Mesenchymal stem cell (in vitro differentiated cells and primary cell): ENCODE data around the gene CHCHD6.

Source experiments
- DNase-seq: peaks from one replicate; pipeline ENCODE4 v3.0.0-alpha.2; 2013
- H2AFZ ChIP-seq: one replicate; pipeline ENCODE4 v1.6.1; 2013; ENCODE audit warnings: low read depth, mild to moderate bottlenecking, control low read depth, inconsistent platforms, low read length, moderate library complexity
- H2AK5ac ChIP-seq: 2 replicates; pipeline ENCODE4 v1.6.1; 2013; ENCODE audit warnings: low read length, moderate library complexity, mild to moderate bottlenecking, inconsistent platforms; ENCODE audit not compliant: severe bottlenecking
- H2BK120ac ChIP-seq: one replicate; pipeline ENCODE4 v1.6.1; 2013; ENCODE audit warnings: low read depth, mild to moderate bottlenecking, inconsistent platforms, low read length, moderate library complexity
- H2BK12ac ChIP-seq, 2 experiments: one replicate each; pipeline ENCODE4 v1.6.1; 2013; ENCODE audit warnings: inconsistent platforms in 2 of 2, low read length in 2 of 2, mild to moderate bottlenecking in 2 of 2, moderate library complexity in 2 of 2, control low read depth in 1 of 2
- H2BK15ac ChIP-seq: one replicate; pipeline ENCODE4 v1.6.1; 2013; ENCODE audit warnings: mild to moderate bottlenecking, low read depth, inconsistent platforms; ENCODE audit not compliant: poor library complexity, severe bottlenecking
- H2BK5ac ChIP-seq: 2 replicates; pipeline ENCODE4 v1.6.1; 2013; ENCODE audit warnings: low read depth, mild to moderate bottlenecking, low read length, control low read depth, inconsistent platforms; ENCODE audit not compliant: poor library complexity, severe bottlenecking
- H3K14ac ChIP-seq, 2 experiments: one replicate each; pipeline ENCODE4 v1.6.1; 2013; ENCODE audit warnings: inconsistent platforms in 2 of 2, low read length in 2 of 2, control low read depth in 1 of 2, mild to moderate bottlenecking in 1 of 2, moderate library complexity in 1 of 2
- H3K18ac ChIP-seq, 2 experiments: one replicate each; pipeline ENCODE4 v1.6.1; 2013; ENCODE audit warnings: inconsistent platforms in 2 of 2, low read length in 2 of 2, control low read depth in 1 of 2, low read depth in 1 of 2, mild to moderate bottlenecking in 1 of 2
- H3K23ac ChIP-seq, 2 experiments: one replicate each; pipeline ENCODE4 v1.6.1; 2013; ENCODE audit warnings: inconsistent platforms in 2 of 2, low read length in 2 of 2, mild to moderate bottlenecking in 2 of 2, moderate library complexity in 2 of 2, control low read depth in 1 of 2
- H3K27ac ChIP-seq: 2 replicates; pipeline ENCODE4 v1.5.1; 2013; ENCODE audit warnings: mild to moderate bottlenecking, moderate library complexity, low read length, control low read depth, inconsistent platforms; ENCODE audit not compliant: poor library complexity, severe bottlenecking
- H3K27me3 ChIP-seq, 2 experiments: 2 replicates each; pipeline versions ENCODE4 v1.6.1 to v1.7.0; 2013; ENCODE audit warnings: low read length in 2 of 2, mild to moderate bottlenecking in 2 of 2, moderate library complexity in 2 of 2, control low read depth in 1 of 2, inconsistent platforms in 1 of 2; ENCODE audit not compliant: control insufficient read depth in 1 of 2, insufficient read depth in 1 of 2
- H3K36me3 ChIP-seq, 2 experiments: 2 replicates each; pipeline versions ENCODE4 v1.6.1 to v1.7.0; 2013; ENCODE audit warnings: low read length in 2 of 2, control low read depth in 1 of 2, inconsistent platforms in 1 of 2, low read depth in 1 of 2, mild to moderate bottlenecking in 1 of 2; ENCODE audit not compliant: insufficient read depth in 2 of 2, control insufficient read depth in 1 of 2
- H3K4ac ChIP-seq, 2 experiments: one replicate each; pipeline ENCODE4 v1.6.1; 2013; ENCODE audit warnings: inconsistent platforms in 2 of 2, low read length in 2 of 2, mild to moderate bottlenecking in 2 of 2, moderate library complexity in 2 of 2, control low read depth in 1 of 2, low read depth in 1 of 2
- H3K4me1 ChIP-seq: 2 replicates; pipeline ENCODE4 v1.6.1; 2013; ENCODE audit warnings: low read depth, low read length, control low read depth; ENCODE audit not compliant: control insufficient read depth, insufficient read depth
- H3K4me2 ChIP-seq: 2 replicates; pipeline ENCODE4 v1.6.1; 2013; ENCODE audit warnings: low read length, mild to moderate bottlenecking, inconsistent platforms; ENCODE audit not compliant: poor library complexity, severe bottlenecking
- H3K4me3 ChIP-seq, 2 experiments: 2 replicates each; pipeline versions ENCODE4 v1.5.1 to v1.7.0; 2013; ENCODE audit warnings: low read length in 2 of 2, mild to moderate bottlenecking in 2 of 2, control low read depth in 1 of 2, low read depth in 1 of 2; ENCODE audit not compliant: insufficient read depth in 1 of 2
- H3K79me1 ChIP-seq: replicated peaks from 2 replicates; pipeline ENCODE4 v1.6.1; 2013; ENCODE audit warnings: mild to moderate bottlenecking, control low read depth, low read length, inconsistent platforms; ENCODE audit not compliant: poor library complexity, severe bottlenecking
- H3K9ac ChIP-seq: 2 replicates; pipeline ENCODE4 v1.7.0; 2013; ENCODE audit warnings: mild to moderate bottlenecking, low read length, moderate library complexity
- H3K9me3 ChIP-seq: 2 replicates; pipeline ENCODE4 v1.7.0; 2013; ENCODE audit warnings: mild to moderate bottlenecking, low read length; ENCODE audit not compliant: control insufficient read depth
- H4K8ac ChIP-seq: one replicate; pipeline ENCODE4 v1.6.1; 2013; ENCODE audit warnings: inconsistent platforms, mild to moderate bottlenecking, low read length, moderate library complexity
- H4K91ac ChIP-seq: one replicate; pipeline ENCODE4 v1.6.1; 2013; ENCODE audit warnings: mild to moderate bottlenecking, low read length, inconsistent platforms
- WGBS: methylation state at CpG from one replicate; pipeline ENCODE4 v1.1.7; 2013; ENCODE audit warnings: mixed read lengths; 5-methylcytosine and 5-hydroxymethylcytosine counted together

The CHCHD6 gene

DNA sequence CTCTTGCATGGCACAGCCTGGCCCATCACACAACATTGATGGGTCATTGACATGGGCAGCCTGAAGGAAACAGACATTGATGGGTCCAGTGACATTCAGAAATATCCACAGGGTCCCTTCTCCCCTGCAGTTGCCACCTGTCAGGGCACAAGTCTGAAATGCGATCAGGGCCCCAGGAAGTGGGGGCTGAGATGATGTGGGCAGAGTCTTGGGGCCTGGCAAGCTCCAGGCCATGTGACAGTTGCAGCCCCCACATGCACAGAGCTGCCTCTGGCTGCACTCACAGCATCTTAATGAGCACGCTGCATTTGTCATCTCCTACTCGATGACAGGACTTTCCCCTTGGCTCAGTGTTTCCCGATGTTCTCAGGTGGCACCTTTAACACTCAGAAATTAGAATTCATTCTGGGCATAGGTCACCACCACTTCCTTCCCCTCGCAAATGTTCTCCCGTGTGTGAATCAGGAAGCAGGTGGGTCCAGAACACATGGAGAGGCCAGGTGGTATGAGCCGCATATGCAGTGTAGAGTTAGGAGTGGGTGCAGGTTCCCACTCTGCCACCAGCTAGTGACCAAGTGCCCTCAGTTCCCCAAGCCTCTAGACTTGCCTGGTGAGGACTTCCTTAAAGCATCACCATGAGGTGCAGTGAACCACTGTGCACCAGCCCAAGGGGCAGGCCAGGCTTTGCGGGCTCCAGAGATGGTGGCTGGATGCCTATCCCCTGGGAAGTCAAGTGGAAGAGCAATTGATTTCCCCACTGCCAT is 47.5 kb upstream of the CHCHD6 start:
- Histone ChIP-seq H3K27me3 (peaks cover 24 to 57% of the 10 kb centered on the region in 2 experiments), H3K79me1 (peaks cover 2% of the 10 kb centered on the region), H3K4ac (no peak overlapping the region), H2BK12ac (no peak overlapping the region), H2AK5ac (no peak overlapping the region), H4K8ac (no peak overlapping the region), H2BK15ac (no peak overlapping the region), H2BK120ac (no peak overlapping the region), H2BK5ac (no peak overlapping the region), H3K4me1 (peaks cover 2% of the 10 kb centered on the region), H3K9me3 (peaks cover 9% of the 10 kb centered on the region), H3K23ac (no peak overlapping the region), H3K18ac (no peak overlapping the region), H3K14ac (no peak overlapping the region), H3K4me3 (no peak overlapping the region), H4K91ac (no peak overlapping the region), H3K36me3 (no peaks in the 10 kb centered on the region), H3K9ac (no peak overlapping the region), H3K4me2 (no peak overlapping the region), H2AFZ (no peak overlapping the region), H3K27ac (no peak overlapping the region)
- no peak for DNase-seq
- WGBS, result 93% methylated on average over 8 of the region's 8 CpGs

DNA sequence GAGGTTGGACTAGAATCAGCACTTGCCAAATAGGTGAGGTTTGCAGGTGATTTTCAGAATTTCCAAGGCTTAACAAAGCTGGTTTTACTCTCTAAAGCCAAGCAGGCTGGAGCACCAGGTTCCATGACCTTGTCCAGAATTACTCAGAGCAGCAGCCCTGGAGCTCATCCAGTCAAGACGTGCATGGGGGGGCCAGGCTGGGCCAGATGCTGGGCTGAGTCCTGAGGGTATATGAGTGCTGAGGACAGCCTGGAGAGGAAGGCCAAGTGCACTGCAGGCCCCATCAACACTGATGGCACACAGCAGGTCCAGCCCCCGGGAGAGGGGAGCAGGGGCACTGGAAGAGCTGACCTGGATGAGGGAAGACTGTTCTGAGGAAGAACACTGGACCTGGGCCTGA is 46.1 kb upstream of the CHCHD6 start:
- Histone ChIP-seq H3K4me1 (peaks cover 2% of the 10 kb centered on the region), H3K4ac (no peak overlapping the region), H3K14ac (no peak overlapping the region), H3K36me3 (no peaks in the 10 kb centered on the region), H4K91ac (no peak overlapping the region), H2BK120ac (no peak overlapping the region), H3K4me3 (no peak overlapping the region), H3K27ac (no peak overlapping the region), H2BK12ac (no peak overlapping the region), H3K27me3 (peaks cover 37 to 70% of the 10 kb centered on the region in 2 experiments), H3K9ac (no peak overlapping the region), H2BK15ac (no peak overlapping the region), H2BK5ac (no peak overlapping the region), H3K9me3 (peaks cover 10% of the 10 kb centered on the region), H4K8ac (no peak overlapping the region), H3K23ac (no peak overlapping the region), H3K4me2 (no peak overlapping the region), H2AK5ac (no peak overlapping the region), H3K18ac (no peak overlapping the region), H2AFZ (no peak overlapping the region), H3K79me1 (no peaks in the 10 kb centered on the region)
- WGBS, result 70% methylated on average over 2 of the region's 2 CpGs
- no peak for DNase-seq

DNA sequence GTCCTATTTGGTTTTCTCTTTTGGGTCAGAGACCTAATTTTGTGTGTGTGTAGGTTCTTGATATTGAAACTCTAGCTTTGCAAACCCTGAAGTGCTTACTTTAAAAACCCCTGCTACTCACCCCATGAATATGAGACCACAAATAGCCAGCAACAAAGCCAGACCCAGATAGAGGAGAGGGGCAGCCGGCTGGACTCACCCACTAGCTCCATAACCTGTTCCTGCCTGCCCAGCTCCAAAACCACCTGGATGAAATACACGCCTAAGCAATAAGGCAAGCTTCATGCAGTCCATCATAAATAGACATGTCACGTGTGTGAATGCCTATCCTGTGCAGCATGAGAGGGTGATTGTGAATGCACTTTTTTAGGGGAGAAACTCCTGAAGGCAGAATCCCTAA is 45.5 kb upstream of the CHCHD6 start:
- Histone ChIP-seq H4K8ac (no peak overlapping the region), H2BK120ac (no peak overlapping the region), H3K36me3 (no peaks in the 10 kb centered on the region), H2AK5ac (no peak overlapping the region), H3K27ac (no peak overlapping the region), H3K14ac (no peak overlapping the region), H3K4me3 (no peak overlapping the region), H3K4ac (no peak overlapping the region), H3K18ac (no peak overlapping the region), H3K9me3 (peaks cover 10% of the 10 kb centered on the region), H3K4me2 (no peak overlapping the region), H3K79me1 (no peaks in the 10 kb centered on the region), H2AFZ (no peak overlapping the region), H3K27me3 (peaks cover 42 to 77% of the 10 kb centered on the region in 2 experiments), H3K9ac (no peak overlapping the region), H2BK12ac (no peak overlapping the region), H2BK5ac (no peak overlapping the region), H2BK15ac (no peak overlapping the region), H3K4me1 (peaks cover 2% of the 10 kb centered on the region), H4K91ac (no peak overlapping the region), H3K23ac (no peak overlapping the region)
- 80% methylated on average over 3 of the region's 3 CpGs for WGBS
- no peak for DNase-seq

DNA sequence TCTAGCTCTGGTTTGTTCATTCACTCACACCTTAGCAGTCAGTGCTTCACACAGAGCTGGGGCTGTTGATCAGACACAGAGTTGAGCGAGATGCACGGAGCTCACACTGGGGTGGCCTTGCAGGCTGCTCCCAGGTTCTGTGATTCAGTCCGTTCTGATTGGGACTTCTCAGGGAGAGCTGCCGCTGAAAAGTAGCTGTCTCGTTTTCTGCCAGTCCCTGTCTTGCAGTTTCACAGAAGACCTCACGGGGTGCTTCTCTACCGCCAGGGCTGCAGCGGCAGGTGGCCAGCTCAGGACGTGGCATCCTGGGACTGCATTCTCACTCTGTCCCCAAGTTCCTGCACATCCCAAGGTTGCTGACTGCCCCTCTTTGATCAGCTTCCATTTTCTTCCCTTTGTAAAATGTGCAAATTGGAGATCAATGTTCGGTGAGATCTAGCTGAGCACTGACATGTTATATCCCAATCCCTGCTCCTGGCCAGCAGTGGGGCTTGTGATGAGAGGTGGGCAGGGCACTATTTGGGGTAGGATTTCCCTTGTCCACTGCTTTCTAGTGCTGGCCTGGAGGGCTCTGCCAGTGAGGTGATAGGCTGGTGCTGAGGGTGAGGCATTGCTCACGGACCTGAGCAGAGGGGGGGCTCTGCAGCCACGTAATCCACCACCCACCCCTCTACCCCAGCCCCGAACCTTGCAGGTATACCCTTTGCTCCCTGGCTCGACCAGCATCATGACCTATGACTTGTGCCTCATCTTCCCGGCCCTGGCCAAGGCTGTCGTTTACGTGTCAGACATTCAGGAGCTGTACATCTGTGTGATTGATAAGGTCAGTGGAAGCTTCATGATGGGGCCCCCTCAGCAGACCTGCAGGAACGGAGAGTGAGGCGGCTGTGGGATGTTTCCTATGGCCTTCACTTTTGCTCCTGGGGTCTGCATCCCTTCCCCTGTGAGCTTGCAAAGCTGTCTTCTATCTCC is 43.8 kb upstream of the CHCHD6 start:
- H3K9me3 ChIP-seq, result peaks cover 10% of the 10 kb centered on the region
- no peak overlapping the region for H2AFZ ChIP-seq
- no peak overlapping the region for H3K4me3 ChIP-seq
- no peaks in the 10 kb centered on the region for H3K79me1 ChIP-seq
- peaks cover 2% of the 10 kb centered on the region for H3K4me1 ChIP-seq
- no peak overlapping the region for H3K4me2 ChIP-seq
- H2AK5ac ChIP-seq, result no peak overlapping the region
- H3K9ac ChIP-seq, result no peak overlapping the region
- DNase-seq, result no peak
- H4K91ac ChIP-seq, result no peak overlapping the region
- H3K27ac ChIP-seq, result no peak overlapping the region
- H3K23ac ChIP-seq, result no peak overlapping the region
- no peak overlapping the region for H4K8ac ChIP-seq
- H2BK120ac ChIP-seq, result no peak overlapping the region
- WGBS, result 58% methylated on average over 17 of the region's 19 CpGs
- no peak overlapping the region for H3K18ac ChIP-seq
- H3K14ac ChIP-seq, result no peak overlapping the region
- no peak overlapping the region for H2BK12ac ChIP-seq
- no peak overlapping the region for H2BK5ac ChIP-seq
- no peak overlapping the region for H2BK15ac ChIP-seq
- H3K36me3 ChIP-seq, result no peaks in the 10 kb centered on the region
- no peak overlapping the region for H3K4ac ChIP-seq
- peaks cover 52 to 85% of the 10 kb centered on the region in 2 experiments for H3K27me3 ChIP-seq
